ENCODE data around the gene NEK7.

DNA sequence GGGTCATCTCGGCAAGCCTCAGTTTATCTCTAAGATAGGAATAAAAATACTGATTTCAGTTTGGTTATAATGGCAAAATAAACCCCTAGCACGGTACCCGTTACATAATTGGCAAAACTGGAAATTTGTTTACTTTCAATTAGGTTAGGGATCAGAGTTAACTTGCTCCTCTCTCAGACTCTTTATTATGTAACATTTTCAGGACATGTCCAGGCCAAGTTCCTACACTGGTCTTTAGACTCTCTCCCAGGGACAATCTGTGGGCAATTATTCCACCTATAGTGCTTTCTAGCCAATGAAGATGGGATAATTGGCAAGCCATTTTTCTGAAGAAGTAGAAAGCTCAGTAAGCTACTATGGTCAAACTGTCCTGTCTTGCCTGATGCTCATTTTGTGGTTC, 189.4 kb downstream of the NEK7 start:
- TF ChIP-seq SMC3 (conservative IDR thresholded peaks at IDR 0.05; ENCODE audit: poor library complexity), result no peak
- TF ChIP-seq, protein P1, sequence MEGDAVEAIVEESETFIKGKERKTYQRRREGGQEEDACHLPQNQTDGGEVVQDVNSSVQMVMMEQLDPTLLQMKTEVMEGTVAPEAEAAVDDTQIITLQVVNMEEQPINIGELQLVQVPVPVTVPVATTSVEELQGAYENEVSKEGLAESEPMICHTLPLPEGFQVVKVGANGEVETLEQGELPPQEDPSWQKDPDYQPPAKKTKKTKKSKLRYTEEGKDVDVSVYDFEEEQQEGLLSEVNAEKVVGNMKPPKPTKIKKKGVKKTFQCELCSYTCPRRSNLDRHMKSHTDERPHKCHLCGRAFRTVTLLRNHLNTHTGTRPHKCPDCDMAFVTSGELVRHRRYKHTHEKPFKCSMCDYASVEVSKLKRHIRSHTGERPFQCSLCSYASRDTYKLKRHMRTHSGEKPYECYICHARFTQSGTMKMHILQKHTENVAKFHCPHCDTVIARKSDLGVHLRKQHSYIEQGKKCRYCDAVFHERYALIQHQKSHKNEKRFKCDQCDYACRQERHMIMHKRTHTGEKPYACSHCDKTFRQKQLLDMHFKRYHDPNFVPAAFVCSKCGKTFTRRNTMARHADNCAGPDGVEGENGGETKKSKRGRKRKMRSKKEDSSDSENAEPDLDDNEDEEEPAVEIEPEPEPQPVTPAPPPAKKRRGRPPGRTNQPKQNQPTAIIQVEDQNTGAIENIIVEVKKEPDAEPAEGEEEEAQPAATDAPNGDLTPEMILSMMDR (IDR thresholded peaks at IDR 0.05; ENCODE audit: poor library complexity, severe bottlenecking), result no peak
- no peak for TF ChIP-seq EZH2 (IDR thresholded peaks at IDR 0.05; ENCODE audit: borderline replicate concordance, insufficient read depth, low read length, poor library complexity, severe bottlenecking)
- TF ChIP-seq RAD21 (conservative IDR thresholded peaks at IDR 0.05), result no peak
- TF ChIP-seq EP300 (conservative IDR thresholded peaks at IDR 0.05; ENCODE audit: poor library complexity, severe bottlenecking), result no peak
- TF ChIP-seq POLR2AphosphoS5 (IDR thresholded peaks at IDR 0.05), result no peak

Measured in neural cell (in vitro differentiated cells).